ENCODE results near the gene STK32A.
"Not testable (repeated sequence)": the region's sequence is repeated elsewhere in the genome, so short reads cannot be mapped to it uniquely, and the experiment has no call there.

STK32A gene

DNA sequence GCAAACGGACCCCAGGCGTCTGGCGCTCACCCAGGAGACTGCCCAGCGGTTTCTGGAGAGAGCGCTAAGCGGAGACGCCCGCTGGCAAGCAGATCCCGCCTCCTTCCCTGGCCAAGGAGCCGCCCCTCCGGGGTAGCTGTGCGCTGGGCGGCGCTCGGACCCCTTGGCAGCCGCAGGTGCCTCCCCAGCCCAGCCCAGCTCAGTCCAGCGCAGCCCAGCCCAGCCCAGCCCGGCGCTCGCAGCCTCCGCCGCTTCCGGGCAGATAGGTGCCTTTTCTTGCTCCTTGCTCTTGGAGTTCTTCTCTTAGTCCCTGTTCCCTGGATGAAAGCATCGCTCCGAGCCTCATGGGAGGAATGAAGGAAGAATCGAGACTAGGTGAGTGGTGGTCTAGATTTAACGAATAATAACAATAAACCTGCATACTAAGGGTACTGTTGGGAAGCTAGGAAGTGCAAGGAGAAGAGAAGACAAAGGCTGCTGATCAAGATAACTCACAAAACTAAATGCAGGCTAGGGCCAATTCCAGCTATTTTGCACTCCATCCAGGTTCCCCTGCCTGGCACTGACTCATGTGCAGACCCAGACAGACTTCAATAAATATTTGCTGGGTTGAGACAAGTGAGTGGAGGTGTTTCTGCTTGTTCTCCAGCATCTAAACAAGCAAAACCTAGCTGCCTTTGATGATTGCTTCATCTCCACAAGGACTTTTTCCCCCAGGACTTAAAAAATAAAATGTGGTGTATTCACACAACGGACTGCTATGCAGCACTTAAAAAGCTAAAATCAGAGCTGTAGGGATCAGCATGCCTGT lies at the start of gene STK32A:
Gene STK32A, plus strand, starts transcription at position 202 of the 811 bp plus-strand sequence. CDS start 4,609 bp downstream, outside the sequence.
- DNase-seq (ENCODE audit: low read depth): no peak

GRCh38 chr5:147187099-147187540 lies 47.7 kb upstream of the STK32A start:
- no peak for DNase-seq (ENCODE audit: low read depth)

- DNase-seq (ENCODE audit: low read depth): no peak
These were observed 46.4 kb upstream of the STK32A start for GRCh38 chr5:147188200-147189108.

DNA sequence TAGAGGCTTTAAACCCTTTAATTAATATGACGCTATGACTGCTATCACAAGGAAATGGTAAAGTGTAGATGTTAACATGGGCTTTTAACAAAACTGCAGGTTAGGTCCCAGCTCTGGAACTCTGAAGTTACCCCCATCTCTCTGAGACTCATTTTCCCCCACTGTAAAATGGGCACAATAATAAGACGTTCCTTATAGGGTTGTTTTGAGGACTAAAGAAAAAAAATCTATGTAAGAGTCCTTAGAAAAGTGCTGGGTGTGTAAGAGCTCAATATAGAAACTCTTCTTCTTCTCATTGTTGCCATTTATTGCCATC lies 45.8 kb upstream of the STK32A start:
- no peak for DNase-seq (ENCODE audit: low read depth)

GRCh38 chr5:147190331-147190730 lies 44.5 kb upstream of the STK32A start:
- DNase-seq (ENCODE audit: low read depth): no peak

GRCh38 chr5:147193123-147193522 lies 41.7 kb upstream of the STK32A start:
- DNase-seq (ENCODE audit: low read depth): no peak

DNA sequence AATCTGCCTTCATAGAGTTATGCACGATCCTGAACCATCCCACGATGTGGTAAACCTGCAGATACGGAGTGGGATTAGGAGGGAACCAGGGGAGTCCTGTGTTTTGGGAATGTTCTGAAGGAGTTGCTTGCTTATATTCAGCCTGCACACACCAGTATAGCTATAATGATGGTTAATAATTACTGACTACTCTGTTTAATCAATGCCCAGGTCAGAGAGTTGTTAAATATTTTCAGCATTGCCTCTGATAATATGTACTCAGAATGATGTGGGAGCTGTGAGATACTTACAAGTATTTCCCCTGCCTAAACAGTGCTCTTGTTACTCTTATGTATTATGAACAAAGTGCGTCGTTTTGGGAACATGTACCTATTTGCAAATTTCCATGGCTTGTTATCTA lies 34.8 kb upstream of the STK32A start:
- DNase-seq (ENCODE audit: low read depth): no peak

DNA sequence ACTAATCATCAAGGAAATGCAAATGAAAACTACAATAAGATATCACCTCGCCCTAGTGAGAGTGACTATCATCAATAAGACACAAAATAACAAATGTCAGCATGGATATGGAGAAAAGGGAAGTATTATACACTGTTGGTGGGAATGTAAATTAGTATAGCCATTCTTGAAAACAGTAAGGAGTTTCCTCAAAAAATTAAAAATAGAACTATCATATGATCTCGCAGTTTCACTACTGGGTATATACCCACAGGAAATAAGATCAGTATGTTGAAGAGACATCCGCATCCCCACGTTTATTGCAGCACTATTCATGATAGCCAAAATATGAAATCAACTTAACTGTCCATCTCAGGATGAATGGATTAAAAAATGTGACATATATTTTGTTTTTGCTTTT lies 31.6 kb upstream of the STK32A start:
- DNase-seq (ENCODE audit: low read depth): no peak

- DNase-seq (ENCODE audit: low read depth): no peak
These were observed 30.2 kb upstream of the STK32A start for GRCh38 chr5:147204576-147204975.

DNA sequence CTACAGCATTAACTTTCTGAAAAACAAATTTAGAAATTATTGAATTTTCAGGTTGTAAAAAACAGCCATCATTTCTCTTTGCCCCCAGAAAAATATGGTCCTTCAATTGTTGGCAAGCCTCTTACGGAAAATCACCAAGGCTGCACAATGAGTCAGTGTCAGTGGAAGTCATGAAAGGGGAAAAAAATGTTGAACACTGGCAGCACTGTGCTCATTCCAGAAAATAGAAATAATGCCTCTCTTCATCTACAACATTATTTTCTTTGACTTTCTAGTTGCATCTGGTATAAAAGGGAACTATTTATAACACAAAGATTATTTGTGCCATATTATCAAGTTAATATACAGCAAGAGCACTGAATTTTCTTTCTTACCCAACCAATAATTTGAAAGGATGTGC lies 26.7 kb upstream of the STK32A start:
- DNase-seq (ENCODE audit: low read depth): no peak

GRCh38 chr5:147216552-147217154 lies 18.2 kb upstream of the STK32A start:
- no peak for DNase-seq (ENCODE audit: low read depth)

DNA sequence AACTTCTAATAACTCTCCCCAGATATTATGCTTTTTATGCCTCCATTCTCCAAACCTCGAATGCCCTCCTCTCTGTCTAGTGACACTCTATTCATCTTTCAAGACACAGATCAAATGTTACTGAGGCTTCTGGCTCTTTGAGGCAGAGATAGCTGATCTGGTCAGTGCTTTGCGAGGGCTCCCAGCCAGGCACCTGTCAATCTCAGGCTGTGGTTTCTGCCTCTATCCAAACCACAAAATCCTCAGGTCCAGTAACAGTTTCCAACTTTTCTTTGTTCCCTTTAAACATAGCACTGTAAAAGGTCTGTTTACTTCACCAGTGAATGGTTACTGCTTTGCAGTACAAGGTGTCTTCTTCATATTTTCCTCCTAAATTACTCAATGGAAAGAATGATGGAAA lies 11.5 kb upstream of the STK32A start:
- DNase-seq (ENCODE audit: low read depth): no peak

DNA sequence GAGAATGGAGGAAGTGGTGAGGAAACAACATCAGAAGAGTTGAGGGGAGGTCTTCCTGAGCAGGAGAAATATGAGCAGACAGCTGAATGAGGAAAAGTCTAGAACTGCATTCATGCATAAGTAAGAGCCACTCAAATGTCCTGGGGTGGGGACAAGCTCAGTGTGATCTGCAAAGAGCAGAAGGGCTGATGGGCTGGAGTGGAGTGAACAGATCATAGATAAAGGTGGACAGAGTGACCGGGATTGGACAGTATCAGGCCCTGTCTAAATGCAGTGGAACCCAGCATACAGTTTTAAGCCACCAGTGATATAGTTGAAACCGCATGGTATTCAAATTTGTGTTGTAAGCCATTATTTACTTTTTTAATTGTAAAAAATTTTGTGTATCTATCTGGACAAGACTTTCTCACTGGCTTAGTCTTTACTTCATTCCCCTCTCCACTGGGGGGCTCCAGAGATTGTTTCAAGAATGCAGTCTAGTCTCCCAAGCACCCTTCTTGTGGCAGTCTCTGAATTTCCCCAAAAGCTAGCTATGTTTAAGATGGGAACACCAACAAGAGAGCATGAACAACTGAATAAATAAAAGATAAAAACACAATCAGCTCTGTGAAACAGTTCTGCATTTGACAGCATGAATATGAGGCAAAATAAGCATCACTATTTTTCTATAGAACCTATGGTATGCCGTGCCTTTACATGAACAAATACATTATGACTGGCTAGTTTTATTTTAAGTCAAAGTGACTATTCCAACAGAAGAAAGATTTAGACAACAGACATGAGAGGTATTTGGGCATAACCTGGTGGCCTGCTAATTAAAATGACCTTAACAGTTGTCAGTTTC lies 10.7 kb upstream of the STK32A start:
- DNase-seq (ENCODE audit: low read depth): no peak

DNA sequence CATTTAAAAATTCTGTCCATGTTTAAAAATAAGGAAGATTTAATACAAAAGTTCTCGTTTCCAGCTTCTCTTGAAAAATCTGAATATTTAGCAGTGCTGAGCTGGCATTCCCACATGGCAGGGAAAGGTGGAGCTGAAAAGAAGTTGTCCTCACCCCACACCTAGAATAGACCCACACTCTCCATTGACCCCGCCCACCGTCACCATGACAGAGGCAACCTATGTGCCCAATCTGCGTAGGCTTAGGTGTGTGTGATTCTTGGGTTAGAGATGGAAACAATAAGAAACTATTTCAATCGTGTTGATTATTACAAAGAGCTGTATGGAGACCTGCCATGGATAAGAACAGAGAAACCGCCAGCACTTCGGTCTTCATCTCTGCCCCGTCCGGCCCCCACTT lies 8.9 kb upstream of the STK32A start:
- DNase-seq (ENCODE audit: low read depth): no peak

GRCh38 chr5:147226512-147226911 lies 8.3 kb upstream of the STK32A start:
- no peak for DNase-seq (ENCODE audit: low read depth)

GRCh38 chr5:147234239-147234824 lies 494 bp upstream of the STK32A start:
- no peak for DNase-seq (ENCODE audit: low read depth)

DNA sequence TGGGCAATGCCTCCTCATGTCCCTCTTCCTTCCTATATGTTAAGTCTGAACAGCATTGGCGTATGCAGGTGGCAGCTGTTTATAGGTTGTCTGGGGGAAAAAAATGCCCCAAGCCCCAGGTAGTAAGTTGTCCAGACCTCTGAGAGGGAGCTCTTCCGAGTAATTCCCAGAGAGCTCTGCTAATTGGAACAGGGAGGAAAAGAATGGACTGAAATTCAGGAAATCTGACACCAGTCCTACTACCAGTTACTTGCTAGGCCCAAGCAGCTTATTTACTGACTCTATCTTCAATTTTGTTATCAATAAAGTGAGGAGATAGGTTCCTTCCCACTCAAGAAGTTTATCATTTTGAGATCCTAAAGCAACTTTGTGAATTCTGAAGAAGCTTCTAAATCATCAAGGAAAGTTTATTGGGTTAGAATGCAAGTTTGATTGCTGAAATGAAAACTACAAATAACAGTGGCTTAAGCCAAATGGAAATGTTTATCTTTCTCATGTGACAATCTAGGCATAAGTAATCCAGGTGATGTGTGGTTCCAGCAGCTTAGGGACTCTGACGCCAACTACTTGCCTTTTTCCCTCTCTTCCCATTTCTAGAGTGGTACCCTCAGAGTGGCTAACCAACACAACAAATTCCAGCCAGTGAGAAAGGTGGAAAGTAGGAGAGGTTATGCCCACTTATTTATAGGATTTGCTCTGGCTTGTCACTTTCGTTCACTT lies 5.6 kb downstream of the STK32A start:
- no peak for DNase-seq (ENCODE audit: low read depth)

- DNase-seq (ENCODE audit: low read depth): not testable (repeated sequence)
These were observed 8.4 kb downstream of the STK32A start for GRCh38 chr5:147243238-147243637.

DNA sequence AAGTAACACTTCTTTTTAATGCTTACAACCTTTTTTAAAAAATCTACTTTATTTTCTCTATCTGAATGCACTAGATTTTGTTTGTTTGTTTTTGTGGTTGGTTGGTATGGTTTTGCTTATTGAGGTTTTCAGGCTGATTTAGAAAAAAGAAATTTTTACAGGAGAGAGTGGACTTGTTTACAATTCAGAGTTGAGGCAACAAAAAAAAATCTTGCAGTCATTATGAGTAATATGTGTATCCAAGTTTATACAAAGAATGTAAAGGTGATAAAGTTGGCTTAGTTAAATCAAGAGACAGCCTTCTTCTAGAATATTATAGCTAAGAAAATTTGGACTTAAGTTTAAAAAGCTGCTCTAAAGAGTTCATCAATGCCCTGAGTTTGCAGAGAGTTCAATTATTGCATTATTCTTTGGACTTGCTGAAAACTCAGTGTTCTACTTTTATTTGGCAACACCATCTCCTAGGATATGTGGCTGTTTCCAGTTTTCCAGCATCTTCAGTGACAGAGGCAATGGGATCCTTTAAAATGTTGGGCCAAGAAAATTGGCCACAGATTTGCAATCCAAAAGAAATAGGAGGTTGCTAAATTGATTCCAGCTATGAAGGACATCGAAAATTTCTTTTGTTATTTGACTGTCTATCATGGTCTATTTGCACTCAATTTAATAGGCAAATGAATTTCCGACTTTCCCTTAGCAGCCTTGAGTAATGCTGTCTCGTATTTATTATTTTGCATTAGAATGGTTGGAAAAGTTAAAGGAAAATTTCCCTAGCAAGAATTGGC lies 10.7 kb downstream of the STK32A start:
- DNase-seq (ENCODE audit: low read depth): no peak

GRCh38 chr5:147248561-147248960 lies 13.7 kb downstream of the STK32A start:
- no peak for DNase-seq (ENCODE audit: low read depth)

All from GM04503 (cell line).